ENCODE data around the gene PPFIBP2. TPM values are rescaled to one million over a fixed set of nuclear protein-coding genes. Genes with fewer than 3 reads are reported as not detected.

Gene PPFIBP2
- total and polyA plus RNA-seq, 10 of the 15 experiments (the other 5 are each of a cell fraction or from before 2014, with no cell fraction given) = 17.3 to 56.3 (median 39.2) TPM

GRCh38 chr11:7617032-7617431 is 103.2 kb downstream of the PPFIBP2 start (continued):
- TF ChIP-seq BCL3 (IDR thresholded peaks at IDR 0.05; ENCODE audit: borderline replicate concordance, insufficient read depth, low read depth, low read length, poor library complexity, severe bottlenecking) = no peak
- TF ChIP-seq TCF7 (IDR thresholded peaks at IDR 0.05; ENCODE audit: borderline replicate concordance) = no peak

- Histone ChIP-seq H3K9ac (ENCODE audit: control insufficient read depth, insufficient read depth, low read length) (no peak overlapping the region), H3K4me1 (ENCODE audit: control insufficient read depth, insufficient read depth, low read length) (no peaks in the 10 kb centered on the region), H4K20me1 (ENCODE audit: control insufficient read depth, insufficient read depth) (no peaks in the 10 kb centered on the region), H3K27ac (ENCODE audit: control insufficient read depth, insufficient read depth) (no peak overlapping the region), H3K36me3 (ENCODE audit: control insufficient read depth in 2 of 2, insufficient read depth in 2 of 2, low read length in 1 of 2) (peaks cover 10 to 15% of the 10 kb centered on the region in 2 experiments; a peak in 3 of 4 replicates), H3K27me3 (replicated peaks in 1 of 2; ENCODE audit: control insufficient read depth in 2 of 2, insufficient read depth in 2 of 2, low read length in 1 of 2) (no peaks in the 10 kb centered on the region), H3K4me3 (no peak overlapping the region), H3K9me3 (replicated peaks; ENCODE audit: control insufficient read depth, insufficient read depth, low read length) (no peaks in the 10 kb centered on the region), H2AFZ (ENCODE audit: control insufficient read depth, low read depth, low read length) (no peak overlapping the region), H3K4me2 (ENCODE audit: control insufficient read depth, insufficient read depth) (no peak overlapping the region), H3K79me2 (ENCODE audit: control insufficient read depth, insufficient read depth, low read length) (no peaks in the 10 kb centered on the region)
- intact Hi-C loops (cut with micrococcal nuclease; ENCODE audit: unreplicated experiment) = no loop called here
- no peak for ATAC-seq
- SMC1A ChIA-PET (ENCODE audit: uncharacterized antibody, unreplicated experiment) = interaction anchor here (1.3 kb wide), 1 partner anchor 13 kb away, joined by 4 read pairs; no protein-coding TSS in a partner anchor
- BruUV-seq (replicated peaks) = no TSS peak
- TF ChIP-seq TARDBP (IDR thresholded peaks at IDR 0.05; ENCODE audit: borderline replicate concordance) = no peak
- no peak for TF ChIP-seq ZBED1 (IDR thresholded peaks at IDR 0.05; ENCODE audit: borderline replicate concordance)
- no peak for TF ChIP-seq BHLHE40 (IDR thresholded peaks at IDR 0.05; ENCODE audit: borderline replicate concordance in 1 of 2, low read depth in 2 of 2, low read length in 1 of 2)
- no peak for TF ChIP-seq BMI1 (IDR thresholded peaks at IDR 0.05; ENCODE audit: borderline replicate concordance)
- in situ Hi-C loops (cut with MboI) = no loop called here
- RAD21 ChIA-PET (ENCODE audit: unreplicated experiment) = interaction anchor here (1.1 kb wide), 1 partner anchor 104 kb away, joined by 3 read pairs; no protein-coding TSS in a partner anchor
- no peak for DNase-seq (ENCODE audit: low read depth, low spot score)
- WGBS (ENCODE audit: insufficient coverage, insufficient replicate concordance, low lambda C conversion rate, missing lambda C conversion rate) = 97% methylated on average over 3 of the region's 3 CpGs
- FAIRE-seq = no peak
- CTCF ChIA-PET = interaction anchor here (0.8 to 1.6 kb wide), 2 partner anchors 69 to 266 kb away, joined by 3 read pairs; no protein-coding TSS in a partner anchor
- POLR2A ChIA-PET = no interaction called here
Measured at GRCh38 chr11:7619322-7619721, 105.5 kb downstream of the PPFIBP2 start.

All from GM12878 (cell line).